Measurements from ENCODE around the gene ACVRL1.

The ACVRL1 gene

GRCh38 chr12:51962737-51963136 lies 55.4 kb downstream of the ACVRL1 start:
- no peaks in the 10 kb centered on the region for H3K9me3 Mint-ChIP-seq (ENCODE audit: low read depth)
- no peaks in the 10 kb centered on the region for H3K27me3 Mint-ChIP-seq
- H3K4me1 Mint-ChIP-seq (ENCODE audit: low read depth), result peaks cover 33% of the 10 kb centered on the region
- no peak overlapping the region for H3K27ac Mint-ChIP-seq
- H3K36me3 Mint-ChIP-seq, result peaks cover 3% of the 10 kb centered on the region
- no peak overlapping the region for H3K4me3 Mint-ChIP-seq

DNA sequence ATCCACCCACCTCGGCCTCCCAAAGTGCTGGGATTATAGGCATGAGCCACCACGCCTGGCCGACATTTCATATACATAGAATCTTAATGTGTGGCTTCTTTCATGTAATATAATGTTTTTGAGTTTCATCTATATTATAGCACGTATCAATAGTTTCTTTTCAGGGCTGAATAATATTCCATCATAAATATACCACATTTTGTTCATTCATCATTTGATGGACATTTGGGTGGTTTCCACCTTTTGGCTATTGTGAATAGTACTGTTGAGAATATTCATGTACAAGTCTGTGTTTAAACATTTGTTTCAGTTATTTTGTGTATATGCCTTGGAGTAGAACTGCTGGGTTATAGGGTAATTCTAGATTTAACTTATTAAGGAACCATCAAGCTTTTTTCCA lies 56.2 kb downstream of the ACVRL1 start:
- Mint-ChIP-seq H3K4me1 (ENCODE audit: low read depth) (peaks cover 30% of the 10 kb centered on the region), H3K36me3 (peaks cover 3% of the 10 kb centered on the region), H3K9me3 (ENCODE audit: low read depth) (no peaks in the 10 kb centered on the region), H3K4me3 (no peak overlapping the region), H3K27me3 (no peaks in the 10 kb centered on the region), H3K27ac (no peak overlapping the region)

DNA sequence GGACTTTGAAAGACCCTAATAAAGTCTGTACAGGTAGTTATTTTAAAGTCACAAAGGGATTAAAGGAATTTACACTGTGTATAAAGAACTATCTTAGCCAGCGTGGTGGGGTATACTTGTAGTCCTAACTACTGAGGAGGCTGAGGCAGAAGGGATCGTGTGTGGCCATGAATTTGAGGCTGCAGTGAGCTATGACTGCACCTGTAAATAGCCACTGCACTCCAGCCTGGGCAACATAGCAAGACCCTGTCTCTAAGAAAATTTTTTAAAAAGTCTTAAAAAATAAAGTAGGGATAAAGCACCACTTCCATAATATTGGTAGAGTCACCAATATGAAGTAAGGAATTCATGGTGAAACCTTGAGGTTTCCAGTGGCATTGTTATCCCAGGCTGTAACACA lies 62.3 kb downstream of the ACVRL1 start:
- Mint-ChIP-seq H3K27me3 (no peaks in the 10 kb centered on the region), H3K4me1 (ENCODE audit: low read depth) (peaks cover 55% of the 10 kb centered on the region), H3K4me3 (peak overlapping the region; percentile 25), H3K9me3 (ENCODE audit: low read depth) (no peaks in the 10 kb centered on the region), H3K36me3 (no peaks in the 10 kb centered on the region), H3K27ac (peak overlapping the region; percentile 54)

DNA sequence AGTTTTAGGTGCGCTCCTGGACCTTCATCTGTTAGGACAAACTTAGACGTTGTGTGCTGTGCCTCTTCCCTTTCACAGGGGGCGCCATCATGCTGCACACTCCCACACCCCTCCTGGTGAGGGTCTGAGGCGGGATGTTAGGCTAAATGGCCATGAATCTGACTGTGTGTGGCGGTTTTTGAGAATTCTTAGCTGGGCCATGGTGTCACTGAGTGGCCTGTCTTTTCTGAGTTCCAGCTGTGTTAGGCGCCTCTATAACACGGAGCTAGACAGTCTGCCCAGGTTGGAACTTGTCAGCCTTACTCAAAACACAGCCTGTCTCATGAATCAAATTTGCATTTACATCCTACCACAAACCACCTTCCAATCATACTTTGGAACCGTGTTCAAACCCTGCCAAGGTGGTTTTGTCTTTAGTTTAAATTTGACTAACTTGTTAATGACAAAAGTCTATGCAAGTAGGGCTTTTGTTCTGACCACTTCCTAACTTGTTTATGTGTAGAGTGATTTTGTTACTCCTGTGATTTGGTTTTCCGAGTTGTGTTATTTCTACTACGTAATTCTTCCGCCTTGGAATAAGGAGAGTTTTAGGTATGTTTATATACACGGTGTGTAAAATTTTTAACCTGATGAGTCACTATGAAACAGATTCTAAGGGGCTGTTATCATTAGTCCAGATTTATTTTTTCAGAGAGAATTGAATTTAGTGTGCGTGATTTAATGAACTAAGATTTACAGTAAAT lies 63.8 kb downstream of the ACVRL1 start:
- no peaks in the 10 kb centered on the region for H3K27me3 Mint-ChIP-seq

DNA sequence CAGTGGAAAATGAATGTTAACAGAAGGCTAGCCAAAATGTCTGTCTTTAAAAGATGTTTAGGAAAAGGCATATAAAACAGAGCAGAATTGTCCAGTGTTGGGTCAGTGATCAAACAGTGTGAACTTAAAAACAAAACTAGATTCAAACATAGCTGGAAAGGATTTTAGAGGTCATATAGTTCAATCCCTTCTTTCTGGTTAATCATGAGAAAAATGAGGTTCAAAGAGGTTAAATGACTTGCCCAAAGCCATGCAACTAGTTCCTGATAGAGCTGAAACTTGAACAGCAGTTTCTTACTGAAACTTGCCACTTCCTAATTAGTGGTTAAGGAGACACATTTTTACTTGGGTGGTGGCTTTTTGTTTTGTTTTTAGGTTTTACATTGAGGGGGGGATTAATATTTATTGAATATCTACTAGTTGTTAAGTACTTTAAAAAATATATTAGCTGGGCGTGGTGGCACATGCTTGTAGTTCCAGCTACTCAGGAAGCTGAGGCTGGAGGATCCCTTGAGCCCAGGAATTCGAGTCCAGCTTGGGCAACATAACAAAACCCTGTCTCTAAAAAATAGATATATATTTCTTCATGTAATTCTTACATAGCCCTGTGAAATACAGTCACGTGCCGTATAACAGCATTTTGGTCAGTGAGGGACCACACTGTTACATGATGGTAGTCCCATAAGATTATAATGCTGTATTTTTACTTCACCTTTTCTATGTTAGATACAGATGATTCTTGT lies 64.5 kb downstream of the ACVRL1 start:
- H3K27ac Mint-ChIP-seq, result peak overlapping the region; percentile 52

More for the DNA sequence above, 63.8 kb downstream of the ACVRL1 start:
- Mint-ChIP-seq H3K4me1 (ENCODE audit: low read depth) (peaks cover 70% of the 10 kb centered on the region), H3K4me3 (peak overlapping the region; percentile 77), H3K9me3 (ENCODE audit: low read depth) (no peaks in the 10 kb centered on the region), H3K27ac (peak overlapping the region; percentile 80), H3K36me3 (peaks cover 5% of the 10 kb centered on the region)

GRCh38 chr12:51972422-51972812 lies 65.1 kb downstream of the ACVRL1 start:
- Mint-ChIP-seq H3K4me3 (peak overlapping the region; percentile 43), H3K9me3 (ENCODE audit: low read depth) (no peaks in the 10 kb centered on the region), H3K36me3 (peaks cover 12% of the 10 kb centered on the region), H3K27ac (no peak overlapping the region), H3K27me3 (no peaks in the 10 kb centered on the region), H3K4me1 (ENCODE audit: low read depth) (peaks cover 78% of the 10 kb centered on the region)

More for the DNA sequence above, 64.5 kb downstream of the ACVRL1 start:
- Mint-ChIP-seq H3K4me1 (ENCODE audit: low read depth) (peaks cover 77% of the 10 kb centered on the region), H3K4me3 (peak overlapping the region; percentile 77), H3K9me3 (ENCODE audit: low read depth) (no peaks in the 10 kb centered on the region), H3K27me3 (no peaks in the 10 kb centered on the region), H3K36me3 (peaks cover 11% of the 10 kb centered on the region)

DNA sequence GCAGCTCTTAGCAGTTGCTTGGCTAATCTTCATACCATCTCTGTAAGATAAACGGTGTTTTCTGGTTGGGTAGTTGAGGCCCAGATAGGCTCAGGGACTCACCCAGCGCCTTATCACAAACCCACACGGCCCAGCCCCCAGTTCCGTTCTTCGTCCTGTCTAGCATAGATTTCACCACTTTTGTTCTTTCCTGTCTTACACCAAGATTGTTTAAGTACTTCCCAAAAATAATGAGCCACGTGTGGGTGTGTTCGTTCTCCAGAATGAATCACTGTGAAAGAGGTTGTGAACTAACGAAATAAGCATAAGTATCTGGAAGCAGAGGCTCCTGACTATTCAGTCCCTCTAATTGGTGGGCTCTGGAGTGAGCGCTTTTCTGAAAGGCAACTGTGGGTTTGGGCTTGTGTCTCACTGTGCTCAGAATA lies 65.6 kb downstream of the ACVRL1 start:
- H3K9me3 Mint-ChIP-seq (ENCODE audit: low read depth), result no peaks in the 10 kb centered on the region
- peak overlapping the region; percentile 10 for H3K27ac Mint-ChIP-seq
- H3K27me3 Mint-ChIP-seq, result no peaks in the 10 kb centered on the region

More for the DNA sequence above, 65.6 kb downstream of the ACVRL1 start:
- peaks cover 12% of the 10 kb centered on the region for H3K36me3 Mint-ChIP-seq
- peaks cover 78% of the 10 kb centered on the region for H3K4me1 Mint-ChIP-seq (ENCODE audit: low read depth)
- peak overlapping the region; percentile 43 for H3K4me3 Mint-ChIP-seq

Measured in activated naive CD8-positive, alpha-beta T cell (primary cell).